HepG2 (cell line): ENCODE results near the gene LINC00237. TPM values are rescaled to one million over a fixed set of nuclear protein-coding genes. Genes with fewer than 3 reads are reported as not detected.

Source experiments
- ARHGAP35 ChIP-seq: sonication (generic); formaldehyde crosslinking; IDR thresholded peaks from 2 replicates; pipeline ENCODE4 v1.9.0; 2022; ENCODE audit warnings: mild to moderate bottlenecking, inconsistent platforms, moderate library complexity, missing genetic modification reagents, borderline replicate concordance
- DR1 ChIP-seq: sonication (generic); formaldehyde crosslinking; IDR thresholded peaks from 2 replicates; pipeline ENCODE4 v1.8.0; 2021; ENCODE audit warnings: mild to moderate bottlenecking, missing genetic modification reagents, inconsistent platforms
- GPN1 ChIP-seq: sonication (generic); formaldehyde crosslinking; IDR thresholded peaks from 2 replicates; pipeline ENCODE4 v1.5.1; 2020; ENCODE audit warnings: missing genetic modification reagents, borderline replicate concordance
- IKZF1 ChIP-seq: fragments of 450-650 bp; IDR thresholded peaks from 2 replicates; pipeline ENCODE4 v1.7.1; 2016
- KLF6 ChIP-seq: IDR thresholded peaks from 2 replicates; pipeline ENCODE4 v1.8.0; 2016; ENCODE audit warnings: missing biosample characterization, missing genetic modification reagents
- MYC ChIP-seq: sonication (generic); formaldehyde crosslinking; IDR thresholded peaks from 2 replicates; pipeline ENCODE4 v1.9.0; 2021; ENCODE audit warnings: missing genetic modification reagents, borderline replicate concordance
- NFAT5 ChIP-seq: sonication (generic); formaldehyde crosslinking; IDR thresholded peaks from 2 replicates; pipeline ENCODE4 v1.4.0; 2020; ENCODE audit warnings: missing genetic modification reagents
- PAXIP1 ChIP-seq: sonication (generic); formaldehyde crosslinking; conservative IDR thresholded peaks from 2 replicates; pipeline ENCODE4 v1.4.0; 2020; ENCODE audit warnings: mild to moderate bottlenecking, missing genetic modification reagents, moderate library complexity
- RAD51 ChIP-seq: fragments of 450-650 bp; IDR thresholded peaks from 2 replicates; pipeline ENCODE4 v1.6.1; 2016; ENCODE audit warnings: borderline replicate concordance
- RELA ChIP-seq: sonication (generic); formaldehyde crosslinking; IDR thresholded peaks from 2 replicates; pipeline ENCODE4 v1.4.0; 2020; ENCODE audit warnings: missing genetic modification reagents
- SRY ChIP-seq: sonication (generic); formaldehyde crosslinking; IDR thresholded peaks from 2 replicates; pipeline ENCODE4 v1.8.0; 2022; ENCODE audit warnings: mild to moderate bottlenecking, missing genetic modification reagents
- TEAD3 ChIP-seq: optimal IDR thresholded peaks from 2 replicates; pipeline ENCODE3; 2016; ENCODE audit warnings: borderline replicate concordance
- U2AF1 ChIP-seq: fragments of 200-400 bp; formaldehyde crosslinking; optimal IDR thresholded peaks from 2 replicates; pipeline ENCODE3; 2017; ENCODE audit warnings: mild to moderate bottlenecking, low read depth, low read length
- ZBTB37 ChIP-seq: sonication (generic); formaldehyde crosslinking; IDR thresholded peaks from 2 replicates; pipeline ENCODE4 v1.4.0; 2020; ENCODE audit warnings: mild to moderate bottlenecking, missing genetic modification reagents
- ZNF230 ChIP-seq: sonication (generic); formaldehyde crosslinking; IDR thresholded peaks from 2 replicates; pipeline ENCODE4 v1.4.0; 2020; ENCODE audit warnings: mild to moderate bottlenecking, missing genetic modification reagents
- ZNF7 ChIP-seq: IDR thresholded peaks from 2 replicates; pipeline ENCODE4 v1.6.1; 2016; ENCODE audit warnings: missing biosample characterization, missing genetic modification reagents
- ZZZ3 ChIP-seq: sonication (generic); formaldehyde crosslinking; IDR thresholded peaks from 2 replicates; pipeline ENCODE4 v1.4.0; 2020; ENCODE audit warnings: missing genetic modification reagents, mild to moderate bottlenecking, borderline replicate concordance
- polyA plus RNA-seq, 8 experiments: library from polyadenylated mRNA; depleted of rRNA in 3 of 8; stranded (reverse) in 7 of 8; unstranded in 1 of 8; fragments of >200 nt; fragmentation: Illumina TruSeq in 4 of 8; extraction: Trizol in 4 of 8; gene quantifications; 2 replicates each; pipeline versions ENCODE4 v1.2.1 to v1.2.3, GENCODE V29; 2011 to 2016; ENCODE audit warnings: low read depth in 4 of 8, missing spikeins in 1 of 8, mixed read lengths in 1 of 8; ENCODE audit not compliant: insufficient read depth in 1 of 8
- total RNA-seq, 5 experiments: library from RNA; depleted of rRNA; stranded (reverse); fragments of >200 nt; fragmentation: Illumina TruSeq; extraction: Trizol; gene quantifications; 2 replicates each; pipeline ENCODE4 v1.2.3, GENCODE V29; 2016; ENCODE audit warnings: low read depth in 1 of 5
- TF ChIP-seq, protein P1 (sequence below): sonication (generic); formaldehyde crosslinking; IDR thresholded peaks from 2 replicates; pipeline ENCODE4 v1.5.1; 2020; ENCODE audit warnings: missing genetic modification reagents, mild to moderate bottlenecking, borderline replicate concordance
- TF ChIP-seq, protein P2 (sequence below): IDR thresholded peaks from 2 replicates; pipeline ENCODE4 v1.6.1; 2016

The LINC00237 gene
- total and polyA plus RNA-seq, 2 of the 13 experiments (the other 11 are each of a cell fraction or from before 2014, with no cell fraction given): not detected

DNA sequence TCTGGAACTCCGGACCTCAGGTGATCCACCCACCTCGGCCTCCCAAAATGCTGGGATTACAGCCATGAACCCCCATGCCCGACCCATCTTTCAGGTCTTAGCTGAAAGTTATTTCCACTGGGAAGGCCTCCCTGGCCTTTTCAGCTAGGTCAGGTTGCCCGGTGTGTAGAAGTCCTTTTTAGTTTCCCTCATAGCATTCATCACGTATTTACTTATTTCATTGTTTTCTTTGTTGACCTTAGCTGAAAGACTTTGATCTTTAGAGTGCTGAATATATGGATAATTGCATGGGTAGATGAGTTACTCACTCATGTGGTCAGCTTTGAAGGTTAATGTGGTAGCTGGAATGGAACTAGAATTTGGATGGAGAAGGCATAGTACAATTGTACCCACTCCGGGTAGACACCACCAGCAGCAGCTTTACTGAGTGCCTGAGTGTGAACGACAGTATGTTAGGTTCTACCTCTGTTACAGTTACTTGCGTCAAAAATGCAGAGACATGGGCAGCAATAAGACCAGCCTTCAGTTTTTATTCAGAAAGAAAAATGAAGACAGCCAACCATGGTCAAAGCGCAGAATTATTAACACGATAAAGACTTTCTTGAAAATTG lies 28.8 kb upstream of the LINC00237 start (continued):
- TF ChIP-seq NFAT5 (CRISPR knock-in tag) (no peak), KLF6 (CRISPR knock-in tag) (0 out of 2 replicates have a peak, but pooled peaks have one; percentile 84), ZZZ3 (no peak), MYC (CRISPR knock-in tag) (no peak), TEAD3 (CRISPR knock-in tag) (peak; percentile 95), SRY (CRISPR knock-in tag) (no peak), U2AF1 (no peak), RELA (CRISPR knock-in tag) (peak; percentile 87; the same call in 1 of the 2 replicates), GPN1 (no peak), ARHGAP35 (0 out of 2 replicates have a peak, but pooled peaks have one; percentile 25), ZNF7 (CRISPR knock-in tag) (no peak; the same call in 1 of the 2 replicates), IKZF1 (no peak), ZNF230 (CRISPR knock-in tag) (peak; percentile 85), DR1 (CRISPR knock-in tag) (no peak), PAXIP1 (CRISPR knock-in tag) (peak; percentile 98), ZBTB37 (no peak), RAD51 (no peak)
- TF ChIP-seq, protein P1, sequence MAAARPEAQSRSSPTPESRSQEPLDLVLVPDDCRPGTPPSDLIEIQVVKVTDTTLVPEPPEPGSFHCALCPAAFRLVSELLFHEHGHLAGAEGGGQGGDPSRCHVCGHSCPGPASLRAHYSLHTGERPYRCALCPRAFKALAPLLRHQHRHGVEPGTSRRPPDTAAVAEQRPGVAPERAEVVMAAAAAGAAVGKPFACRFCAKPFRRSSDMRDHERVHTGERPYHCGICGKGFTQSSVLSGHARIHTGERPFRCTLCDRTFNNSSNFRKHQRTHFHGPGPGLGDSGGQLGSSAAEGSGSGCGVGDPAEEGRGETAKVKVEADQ (CRISPR knock-in tag): peak; percentile 90; the same call in 1 of the 2 replicates
- TF ChIP-seq, protein P2, sequence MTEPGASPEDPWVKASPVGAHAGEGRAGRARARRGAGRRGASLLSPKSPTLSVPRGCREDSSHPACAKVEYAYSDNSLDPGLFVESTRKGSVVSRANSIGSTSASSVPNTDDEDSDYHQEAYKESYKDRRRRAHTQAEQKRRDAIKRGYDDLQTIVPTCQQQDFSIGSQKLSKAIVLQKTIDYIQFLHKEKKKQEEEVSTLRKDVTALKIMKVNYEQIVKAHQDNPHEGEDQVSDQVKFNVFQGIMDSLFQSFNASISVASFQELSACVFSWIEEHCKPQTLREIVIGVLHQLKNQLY: peak; percentile 87
